Esophagus mucosa (tissue), 1 donor: ENCODE measurements around the gene UPK2. TPM values are rescaled to one million over a fixed set of nuclear protein-coding genes. Genes with fewer than 3 reads are reported as not detected.
"Not testable (repeated sequence)": the region's sequence is repeated elsewhere in the genome, so short reads cannot be mapped to it uniquely, and the experiment has no call there.

Experiments used
- ATAC-seq: fragments of 200-7000 bp; cut with Tn5 transposase; one replicate; pipeline ENCODE4 v1.9.1; 2020
- total RNA-seq: library from RNA; stranded (reverse); gene quantifications from one replicate; pipeline ENCODE4 v1.2.4, GENCODE V29; 2023
- donor health status: DM: yes; HTN: yes; CAD: no.

The UPK2 gene
- total RNA-seq, 1 donor from 2014 or later, result 0.32 TPM

DNA sequence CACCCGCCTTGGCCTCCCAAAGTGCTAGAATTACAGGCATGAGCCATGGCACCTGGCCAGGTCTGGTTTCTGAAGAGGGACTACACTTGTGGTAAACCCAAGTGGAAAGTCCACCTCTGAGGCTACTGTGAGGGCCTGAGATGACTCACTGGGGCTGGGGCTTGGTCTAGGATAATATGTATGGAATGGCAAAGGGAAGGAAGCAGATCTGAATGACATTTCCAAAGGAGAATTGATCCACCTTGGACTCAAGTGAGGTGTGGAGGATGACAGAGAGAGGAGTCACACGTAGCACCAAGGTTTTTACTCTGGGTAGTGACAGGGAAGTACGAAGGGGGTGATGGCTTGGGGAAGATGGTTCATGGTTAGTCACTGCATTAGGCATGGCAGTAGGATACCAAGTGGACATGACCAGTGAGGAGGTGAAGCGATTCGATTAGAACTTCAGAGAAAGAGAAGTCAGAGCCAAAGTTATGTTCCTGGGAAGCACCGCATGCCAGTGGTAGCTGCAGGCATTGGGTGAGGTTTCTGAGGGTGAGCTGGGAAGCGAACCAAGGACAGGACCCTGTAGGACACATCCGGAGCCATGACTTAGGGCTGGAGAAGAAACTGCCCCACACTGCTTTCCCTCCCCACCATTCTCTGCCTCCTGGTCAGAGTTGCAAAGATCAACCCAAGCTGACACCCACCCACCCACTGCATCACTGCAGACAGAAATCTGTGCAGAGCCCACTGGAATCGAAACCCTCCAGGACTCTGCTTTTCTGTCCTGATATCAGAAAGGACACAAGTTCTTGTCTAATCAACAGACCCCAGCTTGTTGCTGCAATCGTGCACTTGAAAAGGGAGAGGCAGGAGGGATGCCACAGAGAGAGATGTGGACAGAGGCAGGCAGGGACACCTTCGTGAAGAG, 17.4 kb upstream of the UPK2 start:
- ATAC-seq, result peak; percentile 81

DNA sequence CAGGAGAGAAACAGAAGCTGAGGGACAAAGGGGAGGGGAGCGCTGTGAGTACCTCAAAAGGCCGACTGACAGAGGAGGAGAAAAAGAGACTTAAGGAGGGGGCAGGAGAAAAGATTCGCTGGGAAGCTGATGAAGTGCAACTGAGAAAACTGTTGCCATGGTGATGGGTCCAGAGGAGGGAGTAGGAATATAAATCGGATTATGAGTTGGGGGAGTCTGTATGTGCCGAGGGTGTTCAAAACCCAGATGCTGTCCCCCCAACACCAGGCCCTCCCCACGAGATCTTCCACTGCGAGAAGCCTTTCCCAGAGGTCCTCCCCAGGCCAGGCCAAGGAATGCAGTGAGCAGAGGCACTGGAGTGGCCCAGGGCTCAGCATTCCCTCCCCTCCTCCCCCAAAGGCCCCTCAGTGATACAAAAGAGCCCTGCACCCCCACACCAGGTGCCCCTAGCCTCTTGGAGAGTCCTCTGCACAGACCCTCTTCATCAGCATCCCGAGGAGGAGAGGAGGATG, 16.6 kb upstream of the UPK2 start:
- no peak for ATAC-seq

DNA sequence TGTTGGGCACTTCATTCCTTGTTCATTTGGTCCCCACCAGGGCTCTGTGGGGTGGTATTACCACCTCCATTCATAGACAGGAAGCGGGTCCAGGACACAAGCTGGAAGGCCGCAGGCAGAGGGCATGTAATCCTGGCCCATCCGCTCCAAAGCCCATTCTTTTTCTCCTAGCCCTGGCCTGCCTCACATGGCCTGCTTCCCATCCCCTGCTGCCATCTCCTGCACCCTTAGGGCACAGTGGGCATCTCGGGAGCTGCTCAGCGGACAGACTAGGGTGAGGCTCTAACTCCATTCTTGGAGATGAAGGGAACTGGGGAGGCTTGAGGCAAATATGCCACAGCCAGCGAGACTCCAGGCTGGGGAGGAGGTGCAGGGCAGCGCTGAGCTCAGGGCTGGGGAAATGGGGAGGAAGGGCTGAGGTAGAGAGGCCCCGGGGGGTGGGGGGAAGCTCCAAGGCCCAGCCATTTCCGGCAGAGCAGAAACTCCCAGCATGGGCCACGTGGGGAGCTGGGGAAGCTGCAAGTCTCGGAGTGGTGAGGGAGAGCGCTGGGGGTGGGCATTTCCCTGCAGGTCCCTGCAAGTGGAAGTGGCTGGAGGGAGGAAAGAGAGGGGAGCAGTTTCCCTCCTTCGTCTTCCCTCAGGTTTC, 16.0 kb upstream of the UPK2 start:
- peak; percentile 17 for ATAC-seq

DNA sequence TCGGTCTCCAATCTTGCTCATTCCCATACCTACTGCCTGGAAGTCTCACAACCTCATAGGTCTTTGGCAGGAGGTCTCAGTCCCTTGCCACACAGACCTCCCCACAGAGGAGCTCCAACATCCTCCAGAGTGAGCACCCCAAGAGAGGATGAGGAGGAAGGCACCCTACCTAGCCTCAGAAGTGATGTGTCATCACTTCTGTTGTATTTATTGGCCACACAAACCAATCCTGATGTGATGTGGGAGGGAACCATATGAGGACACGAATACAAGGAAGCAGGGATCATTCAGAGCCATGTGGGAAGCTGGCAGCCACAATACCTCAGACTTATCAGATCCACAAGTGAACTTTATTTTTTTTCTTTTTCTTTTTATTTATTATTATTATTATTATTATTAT, 9.0 kb upstream of the UPK2 start:
- ATAC-seq, result no peak

DNA sequence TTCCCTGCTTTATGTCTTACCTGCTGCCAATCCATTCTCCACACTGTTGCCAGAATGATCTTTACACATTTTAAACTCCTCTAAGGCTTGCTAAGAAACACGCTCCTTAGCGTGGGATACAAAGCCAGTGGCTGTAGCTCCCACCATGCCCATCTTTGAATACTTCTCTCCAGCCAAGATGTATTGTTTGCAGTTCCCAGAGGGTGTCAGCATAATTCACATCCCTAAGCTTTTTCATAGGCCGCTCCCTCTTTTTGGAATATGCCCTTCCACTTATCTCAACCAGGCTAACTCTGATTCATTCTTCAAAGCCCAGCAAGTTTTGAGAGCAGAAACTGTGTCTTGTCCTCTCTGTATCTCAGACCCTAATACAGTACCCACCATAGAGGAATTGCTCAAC, 8.1 kb upstream of the UPK2 start:
- ATAC-seq, result no peak

DNA sequence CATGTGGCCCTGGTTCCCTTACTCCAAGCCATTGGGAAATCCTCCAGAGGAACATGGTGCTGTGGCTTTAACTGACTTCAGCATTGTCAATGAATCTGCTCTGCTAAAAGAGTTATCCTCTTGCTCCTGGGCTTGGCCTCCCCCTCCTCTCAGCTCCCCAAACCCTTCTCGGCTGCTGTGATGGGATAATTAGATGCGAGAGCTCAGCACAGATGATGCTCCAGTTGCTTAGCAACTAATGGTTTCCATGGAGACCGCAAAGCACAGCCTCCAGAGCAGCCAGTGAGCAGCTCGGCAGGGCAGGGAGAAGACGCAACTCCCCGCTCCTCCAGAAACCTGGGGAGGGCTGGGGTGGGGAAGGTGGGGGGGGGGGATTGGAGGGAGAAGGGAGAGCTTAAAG, 2.8 kb upstream of the UPK2 start:
- ATAC-seq, result no peak

DNA sequence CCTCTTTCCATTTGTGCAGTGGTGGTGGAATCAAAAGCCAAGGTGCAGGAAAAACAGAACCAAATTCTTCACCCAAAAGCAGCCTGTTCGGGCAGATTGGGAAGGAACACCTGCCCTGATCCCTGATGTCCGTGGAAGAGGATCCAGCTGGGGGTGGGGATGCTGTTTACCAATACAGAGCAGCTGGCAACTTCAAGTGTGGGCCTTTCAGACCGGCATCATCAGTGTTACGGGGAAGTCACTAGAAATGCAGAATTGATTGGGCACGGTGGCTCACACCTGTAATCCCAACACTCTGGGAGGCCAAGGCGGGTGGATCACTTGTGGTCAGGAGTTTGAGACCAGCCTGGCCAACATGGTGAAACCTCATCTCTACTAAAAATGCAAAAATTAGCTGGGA, 2.1 kb upstream of the UPK2 start:
- ATAC-seq, result not testable (repeated sequence)

DNA sequence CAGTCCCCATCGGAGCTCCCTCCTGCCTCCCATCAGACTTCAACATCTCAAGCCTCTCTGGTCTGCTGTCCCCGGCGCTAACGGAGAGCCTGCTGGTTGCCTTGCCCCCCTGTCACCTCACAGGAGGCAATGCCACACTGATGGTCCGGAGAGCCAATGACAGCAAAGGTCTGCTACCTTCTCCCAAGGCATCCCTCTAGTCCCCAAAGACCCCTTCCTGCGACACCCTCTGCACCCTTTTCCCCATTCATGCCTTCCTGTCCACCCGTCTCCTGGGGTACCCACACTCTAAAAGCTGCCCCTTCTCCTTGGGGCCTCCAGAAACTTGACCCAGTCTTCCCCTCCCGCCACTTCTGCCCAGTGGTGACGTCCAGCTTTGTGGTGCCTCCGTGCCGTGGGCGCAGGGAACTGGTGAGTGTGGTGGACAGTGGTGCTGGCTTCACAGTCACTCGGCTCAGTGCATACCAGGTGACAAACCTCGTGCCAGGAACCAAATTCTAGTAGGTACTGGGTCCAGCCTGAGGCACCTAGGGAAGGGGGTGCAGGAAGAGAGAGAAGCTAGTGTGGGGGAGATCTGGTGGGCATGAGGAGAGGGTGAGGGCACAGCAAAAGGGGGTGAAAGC, 860 bp downstream of the UPK2 start:
- ATAC-seq, result no peak

DNA sequence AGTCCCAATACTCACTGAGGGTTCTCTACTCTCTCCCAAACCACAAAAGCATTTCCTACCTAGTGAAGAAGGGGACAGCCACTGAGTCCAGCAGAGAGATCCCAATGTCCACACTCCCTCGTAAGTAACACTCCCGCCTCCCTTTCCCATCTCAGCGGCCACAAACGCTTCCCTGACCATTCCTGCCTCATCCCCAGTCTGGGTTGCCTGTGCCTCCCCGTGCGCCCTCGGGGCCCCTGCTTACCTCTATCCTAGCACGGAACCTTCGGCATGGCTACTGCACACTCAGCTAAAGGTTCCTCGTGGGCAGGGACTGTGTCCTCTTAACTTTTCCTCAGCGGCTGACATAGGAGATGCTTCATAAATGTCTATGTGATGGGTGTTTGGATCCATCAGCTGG, 1.5 kb downstream of the UPK2 start:
- ATAC-seq, result no peak

DNA sequence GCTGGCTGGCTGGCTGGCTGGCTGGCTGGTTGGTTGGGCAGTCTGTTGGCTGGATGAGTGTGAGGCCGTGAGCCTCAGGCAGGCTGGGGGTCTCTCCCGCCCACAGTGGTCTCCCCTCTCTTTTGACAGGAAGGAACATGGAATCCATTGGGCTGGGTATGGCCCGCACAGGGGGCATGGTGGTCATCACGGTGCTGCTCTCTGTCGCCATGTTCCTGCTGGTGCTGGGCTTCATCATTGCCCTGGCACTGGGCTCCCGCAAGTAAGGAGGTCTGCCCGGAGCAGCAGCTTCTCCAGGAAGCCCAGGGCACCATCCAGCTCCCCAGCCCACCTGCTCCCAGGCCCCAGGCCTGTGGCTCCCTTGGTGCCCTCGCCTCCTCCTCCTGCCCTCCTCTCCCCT, 1.9 kb downstream of the UPK2 start:
- ATAC-seq, result no peak

DNA sequence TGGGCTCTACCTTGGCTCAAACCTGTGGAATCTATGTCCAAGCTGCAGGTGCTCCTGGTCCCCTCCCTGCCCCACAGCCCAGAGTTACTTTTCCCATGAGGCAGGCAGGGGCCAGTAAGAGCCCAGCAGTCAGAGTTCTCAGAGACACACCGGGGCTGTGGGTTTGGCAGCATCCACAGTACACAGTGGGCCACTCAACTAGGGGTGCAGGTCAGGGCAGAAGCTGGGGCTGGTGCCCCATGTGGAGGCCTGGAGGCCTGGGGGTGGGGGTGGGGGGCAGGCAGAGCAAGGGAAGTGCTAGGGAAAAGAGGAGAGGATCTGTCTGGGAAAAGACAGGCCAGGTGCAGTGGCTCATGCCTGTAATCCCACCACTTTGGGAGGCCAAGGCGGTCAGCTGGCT, 2.5 kb downstream of the UPK2 start:
- ATAC-seq, result no peak

DNA sequence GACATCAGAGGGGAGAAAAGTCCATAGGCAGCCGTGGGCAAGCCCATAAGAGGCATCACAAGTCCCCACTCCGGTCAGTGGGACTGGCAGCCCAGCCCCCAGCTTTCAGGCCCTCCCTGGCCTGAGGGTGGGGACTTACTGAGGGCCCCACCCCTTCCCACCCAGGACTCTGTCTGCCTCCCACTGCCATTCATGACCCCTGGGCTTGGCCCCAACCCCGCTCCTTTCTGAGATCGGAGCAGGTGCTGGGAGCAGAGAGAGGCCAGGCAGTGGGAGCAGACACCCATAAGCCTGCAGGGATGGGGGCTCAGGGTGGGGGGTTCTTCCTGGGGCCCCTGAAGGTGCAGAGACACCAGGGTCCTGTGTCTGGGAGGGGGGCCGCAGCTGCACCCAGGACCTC, 5.1 kb downstream of the UPK2 start:
- ATAC-seq, result no peak

DNA sequence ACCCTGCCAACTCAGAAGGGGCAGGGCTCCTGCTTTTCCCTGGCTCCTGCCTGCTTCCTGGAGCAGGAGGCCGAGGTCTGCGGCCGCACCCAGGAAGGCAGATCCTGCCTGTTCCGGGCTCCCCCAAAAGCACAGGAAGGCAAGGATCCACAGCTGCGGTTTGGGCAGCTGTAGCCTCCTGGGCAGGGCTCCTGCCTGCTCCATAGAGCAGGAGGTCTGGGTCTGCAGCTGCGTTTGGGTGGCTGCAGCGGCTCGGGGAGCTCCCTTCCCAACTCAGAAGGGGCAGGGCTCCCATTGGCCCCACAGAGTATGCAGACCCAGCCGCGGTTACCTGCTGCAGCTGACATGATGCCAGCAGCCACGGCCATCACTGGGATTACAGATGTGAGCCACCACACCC, 5.5 kb downstream of the UPK2 start:
- no peak for ATAC-seq

DNA sequence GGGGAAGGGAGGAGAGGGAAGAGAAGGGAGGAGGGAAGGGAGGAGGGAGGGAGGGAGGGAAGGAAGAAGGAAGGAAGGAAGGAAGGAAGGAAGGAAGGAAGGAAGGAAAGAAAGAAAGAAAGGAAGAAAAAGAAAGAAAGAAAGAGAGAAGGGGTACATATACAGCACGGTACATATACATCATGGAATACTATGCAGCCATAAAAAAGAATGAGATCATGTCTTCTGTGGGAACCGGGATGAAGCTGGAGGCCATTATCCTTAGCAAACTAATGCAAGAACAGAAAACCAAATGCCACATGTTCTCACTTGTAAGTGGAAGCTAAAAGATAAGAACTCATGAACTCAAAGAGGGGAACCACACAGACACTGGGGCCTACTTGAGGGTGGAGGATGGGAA, 13.4 kb downstream of the UPK2 start:
- ATAC-seq, result not testable (repeated sequence)

DNA sequence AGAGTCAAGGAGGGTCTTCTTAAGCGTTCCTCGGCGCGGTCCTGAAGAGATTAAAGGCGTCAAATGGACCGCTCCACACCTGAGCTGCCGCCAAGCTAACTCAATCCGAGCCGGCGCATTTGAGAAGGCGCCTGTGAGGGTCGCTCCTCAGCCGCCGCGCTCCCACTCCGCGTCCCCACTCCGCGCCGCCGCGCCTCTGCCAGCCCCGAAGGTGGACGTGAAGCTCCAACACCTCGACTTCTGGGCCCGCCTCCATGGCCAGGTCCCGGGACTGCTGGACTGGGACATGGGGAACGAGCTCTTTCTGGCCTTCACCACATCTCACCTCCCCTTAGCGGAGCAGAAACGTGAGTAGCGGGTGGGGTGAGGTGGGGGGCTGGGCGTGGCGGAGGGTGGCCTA, 15.5 kb downstream of the UPK2 start, which contains the start of gene FOXR1:
Gene FOXR1, plus strand, starts transcription at position 116 of the 400 bp plus-strand sequence. Its CDS starts 171 bp downstream, at position 287.
- ATAC-seq, result no peak

DNA sequence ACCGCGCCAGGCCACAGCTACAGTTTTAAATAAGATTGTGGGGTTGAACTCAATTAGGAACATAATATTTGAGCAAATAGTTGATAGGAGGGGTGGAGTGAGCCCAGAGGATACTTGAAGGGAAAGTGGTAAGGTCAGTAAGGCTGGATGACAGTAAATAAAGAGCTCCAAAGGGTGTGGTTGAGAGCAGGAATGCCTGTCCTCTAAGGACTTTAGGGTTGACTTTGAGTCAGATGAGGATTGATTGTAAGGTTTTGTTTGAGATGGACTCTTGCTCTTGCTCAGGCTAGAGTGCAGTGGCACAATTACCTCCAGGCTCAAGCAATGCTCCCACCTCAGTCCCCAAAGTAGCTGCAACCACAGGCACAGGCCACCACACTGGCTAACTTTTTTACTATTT, 17.9 kb downstream of the UPK2 start:
- ATAC-seq, result peak; percentile 37

DNA sequence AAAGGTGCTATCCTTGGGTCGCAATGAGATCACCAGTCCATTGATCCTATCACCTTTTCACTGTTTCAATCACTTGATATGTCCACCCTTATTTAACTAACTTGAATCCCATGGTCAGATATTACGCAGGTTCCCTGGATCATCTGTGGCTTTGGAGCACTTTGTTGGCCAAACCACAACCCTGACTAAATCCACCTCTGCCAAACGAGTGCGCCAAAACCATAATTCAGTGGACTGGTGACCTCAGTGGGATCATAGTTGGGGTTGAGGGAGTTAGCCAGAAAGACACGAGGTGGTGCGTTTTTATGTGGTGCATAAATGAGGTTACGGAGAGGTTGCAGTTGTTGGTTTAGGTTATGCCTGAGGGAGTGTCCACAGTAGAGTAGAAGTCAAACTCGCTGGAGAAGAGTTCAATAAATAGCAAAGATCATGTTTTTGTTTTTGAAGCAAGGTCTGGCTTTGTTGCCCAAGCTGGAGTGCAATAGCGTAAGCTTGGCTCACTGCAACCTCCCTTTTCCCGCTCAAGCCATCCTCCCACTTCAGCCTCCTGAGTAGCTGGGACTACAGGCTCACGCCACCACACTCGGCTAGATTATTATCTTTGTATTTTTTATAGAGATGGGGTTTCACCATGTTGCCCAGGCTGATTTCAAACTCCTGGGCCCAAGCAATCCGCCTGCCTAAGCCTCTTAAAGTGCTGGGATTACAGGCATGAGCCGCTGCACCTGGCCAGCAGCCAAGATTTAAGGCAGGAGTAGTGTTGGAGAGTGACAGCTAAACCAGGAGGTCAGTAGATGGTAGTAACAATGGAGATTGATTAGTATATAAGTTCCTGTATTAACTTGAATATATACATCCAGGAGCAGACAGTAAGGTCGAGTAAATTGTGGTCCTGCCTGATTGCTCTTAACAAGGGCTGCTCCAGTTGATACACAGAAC, 19.9 kb downstream of the UPK2 start:
- no peak for ATAC-seq

DNA sequence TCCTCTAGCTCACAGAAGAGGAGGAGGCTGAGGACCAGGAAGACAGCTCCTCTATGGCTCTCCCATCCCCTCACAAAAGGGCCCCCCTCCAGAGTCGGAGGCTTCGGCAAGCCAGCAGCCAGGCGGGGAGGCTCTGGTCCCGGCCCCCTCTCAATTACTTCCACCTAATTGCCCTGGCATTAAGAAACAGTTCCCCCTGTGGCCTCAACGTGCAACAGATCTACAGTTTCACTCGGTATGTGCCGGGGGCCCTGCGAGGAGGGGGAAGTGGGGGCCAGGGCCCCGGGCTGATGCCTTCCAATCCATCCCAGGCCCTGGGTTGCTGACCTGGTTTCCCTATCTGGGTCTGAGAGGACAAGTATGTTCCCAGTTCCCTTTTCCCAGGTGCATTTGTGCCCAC, 23.3 kb downstream of the UPK2 start:
- peak; percentile 25 for ATAC-seq

DNA sequence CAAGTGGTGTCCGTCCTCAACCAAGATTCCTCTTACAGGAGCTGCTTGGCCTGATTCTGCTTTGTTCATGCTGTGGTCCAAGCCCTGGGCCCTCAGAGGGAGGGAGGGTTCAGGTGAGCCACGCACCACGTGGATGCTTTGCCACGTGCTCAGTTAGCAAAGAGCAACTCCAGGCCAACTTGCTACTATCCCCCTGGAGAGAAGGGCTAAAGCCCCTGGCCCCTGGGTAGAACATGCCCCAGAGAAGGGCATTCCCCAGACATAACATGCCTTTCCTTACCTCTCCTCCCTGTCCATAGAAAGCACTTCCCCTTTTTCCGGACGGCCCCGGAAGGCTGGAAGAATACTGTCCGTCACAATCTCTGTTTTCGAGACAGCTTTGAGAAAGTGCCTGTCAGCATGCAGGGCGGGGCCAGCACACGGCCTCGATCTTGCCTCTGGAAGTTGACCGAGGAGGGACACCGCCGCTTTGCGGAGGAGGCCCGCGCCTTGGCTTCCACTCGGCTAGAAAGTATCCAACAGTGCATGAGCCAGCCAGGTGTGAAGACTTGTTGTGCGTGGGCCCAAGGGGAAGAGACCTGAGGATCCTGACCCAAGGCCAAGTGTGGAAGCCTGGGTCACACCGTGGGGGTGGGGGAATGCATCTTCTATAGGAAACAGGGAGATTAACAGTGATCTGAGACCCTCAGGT, 24.2 kb downstream of the UPK2 start:
- ATAC-seq, result peak; percentile 29

DNA sequence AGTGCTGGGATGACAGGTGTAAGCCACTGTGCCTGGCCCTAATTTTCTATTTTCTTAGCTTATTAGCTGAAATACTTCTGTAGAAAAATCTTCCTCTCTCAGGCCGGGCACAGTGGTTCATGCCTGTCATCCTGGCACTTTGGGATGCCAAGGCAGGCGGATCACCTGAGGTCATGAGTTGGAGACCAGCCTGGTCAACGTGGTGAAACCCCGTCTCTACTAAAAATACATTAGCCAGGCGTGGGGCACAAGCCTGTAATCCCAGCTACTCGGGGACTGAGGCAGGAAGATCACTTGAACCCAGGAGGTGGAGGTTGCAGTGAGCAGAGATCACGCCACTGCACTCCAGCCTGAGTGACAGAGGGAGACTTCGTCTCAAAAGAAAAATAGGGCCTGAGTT, 28.2 kb downstream of the UPK2 start:
- ATAC-seq, result not testable (repeated sequence)

DNA sequence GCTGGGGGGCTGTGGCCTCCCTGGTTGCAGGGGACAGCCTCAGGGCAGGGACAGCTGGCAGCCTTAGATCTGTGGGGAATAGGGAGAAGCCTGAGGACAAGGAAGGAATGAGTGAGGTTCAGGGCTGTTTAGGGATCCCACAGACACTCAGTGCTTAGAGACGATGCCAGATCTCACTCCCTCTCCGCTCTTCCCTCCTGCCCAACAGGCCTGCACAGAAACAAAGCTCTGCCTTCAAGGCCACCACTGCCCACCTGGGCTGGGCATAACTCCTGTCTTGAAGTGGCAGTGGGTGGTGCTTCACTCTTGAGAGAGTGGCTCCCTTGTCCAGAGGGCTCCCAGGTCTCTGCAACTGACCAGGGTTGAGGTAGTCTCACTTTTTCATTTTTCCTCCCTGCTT, 28.7 kb downstream of the UPK2 start:
- no peak for ATAC-seq

DNA sequence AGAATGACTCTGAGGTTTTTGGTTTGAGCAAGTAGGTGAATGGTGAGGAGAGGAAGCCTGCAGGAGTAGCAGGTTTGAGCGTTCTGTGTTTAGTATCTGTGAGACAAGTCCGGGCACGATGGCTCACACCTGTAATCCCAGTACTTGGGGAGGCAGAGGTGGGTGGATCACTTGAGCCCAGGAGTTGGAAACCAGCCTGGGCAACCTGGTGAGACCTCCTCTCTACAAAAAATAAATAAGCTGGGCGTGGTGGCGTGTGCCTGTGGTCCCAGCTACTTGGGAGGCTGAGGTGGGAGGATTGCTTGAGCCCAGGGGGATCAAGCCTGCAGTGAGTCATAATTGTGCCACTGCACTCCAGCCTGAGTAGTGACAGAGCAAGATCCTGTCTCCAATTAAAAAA, 32.2 kb downstream of the UPK2 start:
- ATAC-seq, result peak; percentile 97
